ENCODE data around the gene ROBO1. TPM values are rescaled to one million over a fixed set of nuclear protein-coding genes. Genes with fewer than 3 reads are reported as not detected.
A peak's percentile ranks its signal among the peaks of the same experiment; 100 is the strongest.

The ROBO1 gene
- total RNA-seq, 1 donor from 2014 or later = 66.5 TPM

DNA sequence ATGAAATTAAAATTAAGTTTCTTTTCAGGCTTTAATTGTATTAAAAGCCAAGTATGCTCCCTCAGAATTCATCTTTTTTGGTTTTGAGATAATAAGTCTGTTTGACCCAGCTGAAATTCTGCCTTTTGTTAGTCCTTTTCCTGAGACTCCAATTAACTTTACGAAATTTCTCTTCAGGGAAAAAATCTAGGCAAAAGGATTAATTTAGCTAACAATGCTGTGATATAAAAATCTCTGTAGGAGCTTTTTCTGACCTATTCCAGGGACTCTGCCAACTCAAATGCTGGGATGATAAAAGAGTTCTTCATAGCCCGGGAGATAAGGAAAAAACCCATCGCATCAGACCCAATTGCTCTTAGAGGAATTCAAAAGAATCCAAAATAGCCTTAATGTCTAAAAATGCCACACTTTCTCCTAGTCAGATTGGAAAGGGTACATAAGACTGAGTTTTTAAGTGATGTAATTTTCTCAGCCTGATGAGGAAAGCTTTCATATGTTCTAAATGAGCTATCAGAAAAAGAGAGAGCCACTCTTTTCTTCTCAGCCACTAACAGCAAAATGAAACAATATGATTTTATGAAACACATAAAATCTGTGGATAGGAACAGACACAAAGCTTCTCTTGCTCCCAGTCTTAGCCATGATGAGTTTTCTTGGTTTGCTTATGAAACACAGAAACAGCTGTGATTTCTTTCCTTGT is 405.1 kb downstream of the ROBO1 start:
- Histone ChIP-seq H3K36me3 (no peaks in the 10 kb centered on the region), H3K9me3 (no peaks in the 10 kb centered on the region), H3K4me3 (no peak overlapping the region), H3K4me1 (peaks cover 3% of the 10 kb centered on the region), H3K27ac (no peak overlapping the region), H3K27me3 (no peaks in the 10 kb centered on the region)
- TF ChIP-seq, protein P1, sequence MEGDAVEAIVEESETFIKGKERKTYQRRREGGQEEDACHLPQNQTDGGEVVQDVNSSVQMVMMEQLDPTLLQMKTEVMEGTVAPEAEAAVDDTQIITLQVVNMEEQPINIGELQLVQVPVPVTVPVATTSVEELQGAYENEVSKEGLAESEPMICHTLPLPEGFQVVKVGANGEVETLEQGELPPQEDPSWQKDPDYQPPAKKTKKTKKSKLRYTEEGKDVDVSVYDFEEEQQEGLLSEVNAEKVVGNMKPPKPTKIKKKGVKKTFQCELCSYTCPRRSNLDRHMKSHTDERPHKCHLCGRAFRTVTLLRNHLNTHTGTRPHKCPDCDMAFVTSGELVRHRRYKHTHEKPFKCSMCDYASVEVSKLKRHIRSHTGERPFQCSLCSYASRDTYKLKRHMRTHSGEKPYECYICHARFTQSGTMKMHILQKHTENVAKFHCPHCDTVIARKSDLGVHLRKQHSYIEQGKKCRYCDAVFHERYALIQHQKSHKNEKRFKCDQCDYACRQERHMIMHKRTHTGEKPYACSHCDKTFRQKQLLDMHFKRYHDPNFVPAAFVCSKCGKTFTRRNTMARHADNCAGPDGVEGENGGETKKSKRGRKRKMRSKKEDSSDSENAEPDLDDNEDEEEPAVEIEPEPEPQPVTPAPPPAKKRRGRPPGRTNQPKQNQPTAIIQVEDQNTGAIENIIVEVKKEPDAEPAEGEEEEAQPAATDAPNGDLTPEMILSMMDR (IDR thresholded peaks at IDR 0.05) = no peak
- DNase-seq (ENCODE audit: extremely low spot score in 2 of 2) = no peak
- intact Hi-C loops (cut with DNase I) = no loop called here

GRCh38 chr3:79361748-79362378 is 405.9 kb downstream of the ROBO1 start:
- no peak overlapping the region for H3K27ac ChIP-seq
- intact Hi-C loops (cut with DNase I) = no loop called here
- no peaks in the 10 kb centered on the region for H3K36me3 ChIP-seq
- H3K27me3 ChIP-seq = no peaks in the 10 kb centered on the region
- DNase-seq (ENCODE audit: extremely low spot score in 2 of 2) = no peak
- H3K9me3 ChIP-seq = no peaks in the 10 kb centered on the region
- TF ChIP-seq POLR2A (IDR thresholded peaks at IDR 0.05) (no peak), POLR2AphosphoS5 (IDR thresholded peaks at IDR 0.05; ENCODE audit: insufficient read depth in 1 of 2, low read depth in 1 of 2) (peak in 1 of 2 donors; percentile 14)
- TF ChIP-seq, protein P1 (IDR thresholded peaks at IDR 0.05) = peak in 2 of 3 experiments; percentile 13 to 45
- peaks cover 3% of the 10 kb centered on the region for H3K4me1 ChIP-seq
- H3K4me3 ChIP-seq = no peak overlapping the region

- H3K4me1 ChIP-seq = peaks cover 3% of the 10 kb centered on the region
- H3K27ac ChIP-seq = no peak overlapping the region
- H3K4me3 ChIP-seq = no peak overlapping the region
- no peaks in the 10 kb centered on the region for H3K36me3 ChIP-seq
- intact Hi-C loops (cut with DNase I) = no loop called here
- TF ChIP-seq, protein P1 (IDR thresholded peaks at IDR 0.05) = no peak
- no peak for TF ChIP-seq POLR2A (IDR thresholded peaks at IDR 0.05)
- peak in 1 of 2 donors; percentile 45 for TF ChIP-seq POLR2AphosphoS5 (IDR thresholded peaks at IDR 0.05; ENCODE audit: insufficient read depth in 1 of 2, low read depth in 1 of 2)
- H3K9me3 ChIP-seq = no peaks in the 10 kb centered on the region
- H3K27me3 ChIP-seq = no peaks in the 10 kb centered on the region
- DNase-seq (ENCODE audit: extremely low spot score in 2 of 2) = no peak
These were observed 409.5 kb downstream of the ROBO1 start for GRCh38 chr3:79358327-79358726.

DNA sequence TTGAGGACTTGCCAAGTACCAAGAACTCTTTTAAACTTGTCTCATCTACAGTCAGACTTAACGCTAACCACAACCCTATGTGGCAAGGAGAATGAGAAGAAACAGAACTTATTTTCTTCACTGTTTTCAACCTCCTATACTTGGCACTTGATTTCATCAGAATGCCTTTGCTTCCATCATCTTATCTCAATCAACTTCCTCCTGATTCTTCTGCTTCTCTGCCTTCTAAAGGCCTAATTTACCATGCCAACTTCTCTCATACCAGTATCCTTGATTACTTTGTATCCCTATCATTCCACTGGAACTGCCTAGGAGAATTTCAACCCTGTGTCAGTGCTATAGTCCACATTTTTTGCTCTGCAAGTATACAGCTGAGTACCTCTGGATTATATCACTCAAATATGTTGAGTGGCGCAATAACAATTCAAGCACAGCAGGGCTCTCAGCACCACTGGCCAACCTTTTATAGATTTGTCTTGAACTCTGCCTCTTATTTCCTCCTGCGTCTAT is 413.6 kb downstream of the ROBO1 start:
- Histone ChIP-seq H3K4me3 (no peak overlapping the region), H3K36me3 (no peaks in the 10 kb centered on the region), H3K27me3 (no peaks in the 10 kb centered on the region), H3K4me1 (no peaks in the 10 kb centered on the region), H3K27ac (no peak overlapping the region), H3K9me3 (no peaks in the 10 kb centered on the region)
- DNase-seq (ENCODE audit: extremely low spot score in 2 of 2) = no peak
- intact Hi-C loops (cut with DNase I) = no loop called here
- no peak for TF ChIP-seq POLR2AphosphoS5 (IDR thresholded peaks at IDR 0.05; ENCODE audit: insufficient read depth in 1 of 2, low read depth in 1 of 2)
- TF ChIP-seq, protein P1 (IDR thresholded peaks at IDR 0.05) = no peak
- TF ChIP-seq POLR2A (IDR thresholded peaks at IDR 0.05) = no peak

GRCh38 chr3:79351699-79352098 is 416.1 kb downstream of the ROBO1 start:
- TF ChIP-seq POLR2AphosphoS5 (IDR thresholded peaks at IDR 0.05; ENCODE audit: insufficient read depth in 1 of 2, low read depth in 1 of 2) (peak in 1 of 2 donors; percentile 81), POLR2A (IDR thresholded peaks at IDR 0.05) (no peak)
- TF ChIP-seq, protein P1 (IDR thresholded peaks at IDR 0.05) = no peak
- no peaks in the 10 kb centered on the region for H3K9me3 ChIP-seq
- no peak for DNase-seq (ENCODE audit: extremely low spot score in 2 of 2)
- H3K27ac ChIP-seq = no peak overlapping the region
- H3K4me3 ChIP-seq = no peak overlapping the region
- no peaks in the 10 kb centered on the region for H3K27me3 ChIP-seq
- intact Hi-C loops (cut with DNase I) = no loop called here
- no peaks in the 10 kb centered on the region for H3K4me1 ChIP-seq
- no peaks in the 10 kb centered on the region for H3K36me3 ChIP-seq

All from vagina (tissue), 2 donors.